Spleen (tissue), 7 donors: ENCODE results near the gene METTL2A.

Experiments used
- POLR2A ChIP-seq, 3 donors: fragments of 450-650 bp; IDR thresholded peaks; one replicate each; pipeline ENCODE4 v1.5.1; 2017; ENCODE audit warnings: antibody characterized with exemption in 3 of 3, mild to moderate bottlenecking in 1 of 3
- TF ChIP-seq, protein P1 (sequence below), 11 experiments: fragments of 200-600 bp in 7 of 11; fragments of 450-650 bp in 4 of 11; sonication (generic) in 4 of 11; IDR thresholded peaks in 8 of 11; conservative IDR thresholded peaks in 3 of 11; 1 replicate in 7 of 11; 2 replicates in 4 of 11; pipeline versions ENCODE4 v1.4.0 to v1.8.0; 2016 to 2021; ENCODE audit warnings: antibody characterized with exemption in 11 of 11, inconsistent platforms in 4 of 11, mild to moderate bottlenecking in 1 of 11
- donor health status: DM: no; HTN: no; CAD: no; lungs with moderate emphysema.
- donor health status: DM: no; HTN: no; CAD: no.
- donor health status: DM: no; HTN: no; CAD: no.

DNA sequence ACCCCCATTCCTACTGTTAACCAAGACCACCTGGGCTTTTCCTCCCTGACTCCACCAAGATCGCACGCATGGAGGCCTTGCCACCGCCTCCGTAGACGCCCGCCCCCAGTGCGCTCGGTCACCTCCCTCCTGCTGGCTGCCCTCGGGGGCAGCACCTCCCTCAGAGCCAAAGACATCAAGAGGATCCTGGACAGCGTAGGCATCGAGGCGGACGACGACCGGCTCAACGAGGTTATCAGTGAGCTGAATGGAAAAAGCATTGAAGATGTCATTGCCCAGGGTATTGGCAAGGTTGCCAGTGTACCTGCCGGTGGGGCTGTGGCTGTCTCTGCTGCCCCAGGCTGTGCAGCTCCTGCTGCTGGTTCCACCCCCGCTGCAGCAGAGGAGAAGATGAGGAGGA is 42.1 kb upstream of the METTL2A start:
- TF ChIP-seq, protein P1, sequence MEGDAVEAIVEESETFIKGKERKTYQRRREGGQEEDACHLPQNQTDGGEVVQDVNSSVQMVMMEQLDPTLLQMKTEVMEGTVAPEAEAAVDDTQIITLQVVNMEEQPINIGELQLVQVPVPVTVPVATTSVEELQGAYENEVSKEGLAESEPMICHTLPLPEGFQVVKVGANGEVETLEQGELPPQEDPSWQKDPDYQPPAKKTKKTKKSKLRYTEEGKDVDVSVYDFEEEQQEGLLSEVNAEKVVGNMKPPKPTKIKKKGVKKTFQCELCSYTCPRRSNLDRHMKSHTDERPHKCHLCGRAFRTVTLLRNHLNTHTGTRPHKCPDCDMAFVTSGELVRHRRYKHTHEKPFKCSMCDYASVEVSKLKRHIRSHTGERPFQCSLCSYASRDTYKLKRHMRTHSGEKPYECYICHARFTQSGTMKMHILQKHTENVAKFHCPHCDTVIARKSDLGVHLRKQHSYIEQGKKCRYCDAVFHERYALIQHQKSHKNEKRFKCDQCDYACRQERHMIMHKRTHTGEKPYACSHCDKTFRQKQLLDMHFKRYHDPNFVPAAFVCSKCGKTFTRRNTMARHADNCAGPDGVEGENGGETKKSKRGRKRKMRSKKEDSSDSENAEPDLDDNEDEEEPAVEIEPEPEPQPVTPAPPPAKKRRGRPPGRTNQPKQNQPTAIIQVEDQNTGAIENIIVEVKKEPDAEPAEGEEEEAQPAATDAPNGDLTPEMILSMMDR (IDR thresholded peaks at IDR 0.05 in 8 of 11, conservative IDR thresholded peaks at IDR 0.05 in 3 of 11): no peak
- no peak for TF ChIP-seq POLR2A (IDR thresholded peaks at IDR 0.05)
